MCF 10A (cell line): ENCODE measurements around the gene SLC9A6. TPM values are rescaled to one million over a fixed set of nuclear protein-coding genes. Genes with fewer than 3 reads are reported as not detected.
"Not testable (repeated sequence)": the region's sequence is repeated elsewhere in the genome, so short reads cannot be mapped to it uniquely, and the experiment has no call there.

Experiments used
- BruUV-seq: library from RNA; stranded (reverse); fragments of 400-500 nt; replicated peaks from 2 replicates; lab custom pipeline; 2021; lab: Mats Ljungman, UMichigan
- CTCF ChIA-PET: fragments of 300-600 bp; sonication (Branson Sonifier 250); formaldehyde crosslinking; extraction: SDS; loops from one replicate; lab custom pipeline; 2021; ENCODE audit warnings: antibody characterized with exemption, inconsistent platforms; lab: Yijun Ruan, JAX
- POLR2A ChIA-PET: fragments of 300-600, 350-650 bp; sonication (Branson Sonifier 250); formaldehyde crosslinking; extraction: SDS; loops from one replicate; lab custom pipeline; 2020; ENCODE audit warnings: antibody characterized with exemption, inconsistent platforms; lab: Yijun Ruan, JAX
- DNase-seq: peaks from one replicate; pipeline ENCODE4 v3.0.0-alpha.2; 2018; ENCODE audit not compliant: unreplicated experiment
- H3K27ac Mint-ChIP-seq: one replicate; pipeline ENCODE4 v1.8.0; 2022; ENCODE audit warnings: mild to moderate bottlenecking, low read depth, mixed read lengths; ENCODE audit not compliant: unreplicated experiment
- H3K27me3 Mint-ChIP-seq: one replicate; pipeline ENCODE4 v1.8.0; 2022; ENCODE audit warnings: mixed read lengths; ENCODE audit not compliant: insufficient read depth, unreplicated experiment
- H3K36me3 Mint-ChIP-seq: one replicate; pipeline ENCODE4 v1.8.0; 2022; ENCODE audit warnings: mild to moderate bottlenecking, moderate library complexity, mixed read lengths; ENCODE audit not compliant: insufficient read depth, unreplicated experiment
- H3K4me1 Mint-ChIP-seq: one replicate; pipeline ENCODE4 v1.8.0; 2022; ENCODE audit warnings: mixed read lengths; ENCODE audit not compliant: insufficient read depth, unreplicated experiment
- H3K4me3 Mint-ChIP-seq: one replicate; pipeline ENCODE4 v1.8.0; 2022; ENCODE audit warnings: mild to moderate bottlenecking, moderate library complexity, mixed read lengths; ENCODE audit not compliant: unreplicated experiment
- H3K9me3 Mint-ChIP-seq: one replicate; pipeline ENCODE4 v1.8.0; 2022; ENCODE audit warnings: mixed read lengths; ENCODE audit not compliant: unreplicated experiment
- CTCF ChIP-seq: fragments of 200-600 bp; IDR thresholded peaks from one replicate; pipeline ENCODE4 v1.8.0; 2022; ENCODE audit warnings: antibody characterized with exemption, mild to moderate bottlenecking; ENCODE audit not compliant: unreplicated experiment
- intact Hi-C: fragments of 100-400 bp; cut with micrococcal nuclease; formaldehyde crosslinking; loops from 2 replicates; pipeline ENCODE4 v1.14.1; 2022
- total RNA-seq: library from RNA; stranded (reverse); gene quantifications from 2 replicates; pipeline ENCODE4 v1.2.3, GENCODE V29; 2022

Gene SLC9A6
- total RNA-seq, 1 experiment from 2014 or later, result 8.1 TPM

GRCh38 chrX:136048446-136048845 lies 63.2 kb downstream of the SLC9A6 start:
- peaks cover 5% of the 10 kb centered on the region for H3K36me3 Mint-ChIP-seq
- H3K27me3 Mint-ChIP-seq, result peaks cover 62% of the 10 kb centered on the region
- H3K4me3 Mint-ChIP-seq, result no peak overlapping the region
- H3K9me3 Mint-ChIP-seq, result no peaks in the 10 kb centered on the region
- H3K4me1 Mint-ChIP-seq, result no peaks in the 10 kb centered on the region
- no peak overlapping the region for H3K27ac Mint-ChIP-seq
- CTCF ChIA-PET, result no interaction called here
- POLR2A ChIA-PET, result no interaction called here
- no TSS peak for BruUV-seq
- intact Hi-C loops, result loop anchor here (5.0 kb wide), 1 partner anchor 644 kb away; no protein-coding TSS in a partner anchor
- TF ChIP-seq CTCF, result no peak
- DNase-seq, result no peak

- no TSS peak for BruUV-seq
- Mint-ChIP-seq H3K27me3 (peaks cover 55% of the 10 kb centered on the region), H3K9me3 (no peaks in the 10 kb centered on the region), H3K27ac (no peak overlapping the region), H3K4me1 (no peaks in the 10 kb centered on the region), H3K36me3 (peaks cover 5% of the 10 kb centered on the region), H3K4me3 (no peak overlapping the region)
- ChIA-PET POLR2A (no interaction called here), CTCF (interaction anchor here (0.9 kb wide), 1 partner anchor 113 kb away, joined by 3 read pairs; no protein-coding TSS in a partner anchor)
- no peak for DNase-seq
- intact Hi-C loops, result loop anchor here (5.0 kb wide), 1 partner anchor 643 kb away; no protein-coding TSS in a partner anchor
- no peak for TF ChIP-seq CTCF
Measured at GRCh38 chrX:136049608-136050007, 64.4 kb downstream of the SLC9A6 start.

DNA sequence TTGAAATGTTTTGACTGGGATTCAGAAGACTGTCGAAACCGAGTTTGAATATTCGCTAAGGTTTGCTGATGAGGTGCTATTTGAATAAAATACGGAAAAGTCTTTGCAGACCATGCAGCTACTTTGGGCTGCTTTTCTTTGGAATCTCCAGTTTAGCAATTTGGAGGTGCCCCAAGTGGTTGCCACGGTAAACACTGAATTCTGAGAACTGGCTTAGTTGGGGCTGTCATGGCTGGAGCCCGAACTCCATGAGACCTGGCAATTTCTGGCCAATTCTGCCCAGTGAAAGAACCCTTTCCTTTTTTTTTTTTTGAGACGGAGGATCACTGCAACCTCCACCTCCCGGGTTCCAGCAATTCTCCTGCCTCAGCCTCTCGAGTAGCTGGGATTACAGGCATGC lies 65.6 kb downstream of the SLC9A6 start:
- H3K27me3 Mint-ChIP-seq, result peaks cover 52% of the 10 kb centered on the region
- CTCF ChIA-PET, result interaction anchor here (0.7 kb wide), 1 partner anchor 19 kb away, joined by 3 read pairs; no protein-coding TSS in a partner anchor
- DNase-seq, H3K36me3 Mint-ChIP-seq, H3K4me1 Mint-ChIP-seq, intact Hi-C loops, BruUV-seq, H3K4me3 Mint-ChIP-seq, POLR2A ChIA-PET, H3K9me3 Mint-ChIP-seq, H3K27ac Mint-ChIP-seq: not testable (repeated sequence)

- POLR2A ChIA-PET, result no interaction called here
- intact Hi-C loops, result no loop called here
- Mint-ChIP-seq H3K9me3 (no peaks in the 10 kb centered on the region), H3K4me3 (no peak overlapping the region), H3K4me1 (no peaks in the 10 kb centered on the region), H3K27me3 (peaks cover 44% of the 10 kb centered on the region), H3K27ac (no peak overlapping the region), H3K36me3 (no peaks in the 10 kb centered on the region)
- no peak for DNase-seq
- CTCF ChIA-PET, result interaction anchor here (0.7 kb wide), 1 partner anchor 19 kb away, joined by 3 read pairs; no protein-coding TSS in a partner anchor
- TF ChIP-seq CTCF, result no peak
- BruUV-seq, result no TSS peak
Measured at GRCh38 chrX:136051611-136052010, 66.4 kb downstream of the SLC9A6 start.
